ENCODE measurements around the gene ALPL.

Gene ALPL

DNA sequence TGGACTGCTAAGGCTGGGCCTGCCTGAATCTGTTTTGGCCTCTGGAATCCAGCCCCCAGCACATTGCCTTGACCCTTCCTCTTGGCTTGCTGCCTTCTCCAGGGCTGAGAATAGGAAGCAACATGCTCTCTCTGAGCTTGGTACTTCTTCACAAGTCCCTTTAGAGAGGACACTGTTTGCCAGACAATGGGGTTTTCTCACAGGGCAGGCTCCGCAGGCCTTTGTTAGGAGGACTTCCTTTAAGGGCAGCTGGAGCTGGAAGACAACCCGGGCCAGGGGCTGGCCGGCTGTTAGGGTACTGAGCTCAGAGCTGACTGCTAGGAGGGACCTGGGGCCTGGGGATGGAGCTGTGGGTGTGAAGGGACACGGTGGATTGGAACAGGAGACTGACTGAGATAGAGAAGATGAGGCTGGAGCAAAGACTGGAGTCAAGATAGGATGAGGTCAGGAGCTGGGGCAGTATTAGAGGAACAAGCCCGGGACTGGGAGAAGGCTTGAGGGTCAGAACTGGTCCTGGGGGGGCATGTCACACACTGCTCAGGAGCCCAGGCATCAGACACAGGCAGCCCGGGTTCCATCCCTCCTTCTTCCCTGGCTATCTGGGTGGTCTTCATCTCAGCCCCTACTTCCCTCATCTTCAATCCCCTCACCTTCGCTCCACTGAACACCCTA lies 5.4 kb upstream of the ALPL start:
- DNase-seq (ENCODE audit: insufficient read length, low spot score) (no peak), FAIRE-seq (no peak)
- TF ChIP-seq TAF1 (IDR thresholded peaks at IDR 0.05; ENCODE audit: low read depth, low read length) (no peak), PAX5 (IDR thresholded peaks at IDR 0.05; ENCODE audit: insufficient read depth, low read length, severe bottlenecking) (no peak), SPI1 (IDR thresholded peaks at IDR 0.05; ENCODE audit: low read depth, low read length) (no peak), POLR2AphosphoS5 (IDR thresholded peaks at IDR 0.05; ENCODE audit: low read depth, low read length) (no peak), POLR2A (IDR thresholded peaks at IDR 0.05; ENCODE audit: low read depth, low read length) (no peak), POU2F2 (IDR thresholded peaks at IDR 0.05; ENCODE audit: low read depth, low read length) (no peak)

DNA sequence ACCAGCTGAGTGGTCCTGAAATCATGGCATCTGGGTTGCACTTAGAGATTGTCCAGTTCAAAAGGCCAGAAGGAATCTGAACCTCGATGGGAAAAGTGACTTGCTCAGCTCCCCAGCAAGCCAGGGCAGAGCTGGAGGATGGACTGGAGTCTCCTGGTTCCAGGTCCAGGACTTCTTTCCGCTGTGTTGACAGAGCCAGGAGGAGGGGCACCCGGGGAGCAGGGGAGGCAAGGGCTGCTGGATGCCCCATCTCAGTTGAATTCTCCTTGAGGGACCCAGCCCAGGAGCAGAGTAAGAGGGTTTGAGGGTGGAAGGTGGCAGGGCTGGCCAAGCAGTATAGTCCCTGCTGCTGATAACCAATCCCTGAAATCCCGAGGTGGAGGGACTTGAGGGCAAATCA lies 2.4 kb upstream of the ALPL start:
- no peak for FAIRE-seq
- no peak for DNase-seq (ENCODE audit: insufficient read length, low spot score)
- TF ChIP-seq SPI1 (IDR thresholded peaks at IDR 0.05; ENCODE audit: low read depth, low read length) (no peak), POU2F2 (IDR thresholded peaks at IDR 0.05; ENCODE audit: low read depth, low read length) (no peak), POLR2AphosphoS5 (IDR thresholded peaks at IDR 0.05; ENCODE audit: low read depth, low read length) (no peak), TAF1 (IDR thresholded peaks at IDR 0.05; ENCODE audit: low read depth, low read length) (no peak)

DNA sequence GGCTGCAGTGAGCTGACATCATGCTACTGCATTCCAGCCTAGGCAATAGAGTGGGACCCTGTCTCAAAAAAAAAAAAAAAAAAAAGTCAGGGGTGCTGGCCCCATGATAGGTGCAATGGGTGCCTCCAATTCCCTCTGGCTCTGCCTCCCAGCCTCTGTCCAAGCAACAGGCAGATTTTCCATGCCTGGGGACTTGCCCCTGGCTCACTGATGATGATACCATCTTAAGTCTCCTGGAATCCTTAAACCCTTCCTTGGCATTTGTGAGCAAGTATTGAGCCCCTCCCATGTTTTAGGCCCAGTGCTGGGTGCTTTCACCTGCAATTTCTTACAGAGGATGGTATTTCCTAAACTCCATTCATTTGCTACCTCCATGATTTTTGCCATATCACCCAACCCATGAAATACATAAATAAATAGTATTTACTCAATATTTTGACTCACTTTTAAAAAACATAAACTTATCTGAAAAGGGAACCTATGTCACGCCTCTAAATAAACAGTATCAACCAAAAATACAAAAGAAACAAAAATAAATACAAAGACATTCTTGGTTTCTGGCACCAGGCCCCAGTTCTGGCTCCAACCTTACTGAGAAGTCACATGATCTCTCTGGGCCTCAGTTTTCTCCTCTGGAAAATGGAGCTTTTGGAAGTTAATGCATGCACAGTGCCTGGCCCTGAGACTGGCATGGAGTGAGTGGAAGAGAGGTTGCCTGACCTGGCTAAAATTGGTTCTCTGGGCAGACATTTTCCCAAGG lies 1.5 kb upstream of the ALPL start:
- DNase-seq (ENCODE audit: insufficient read length, low spot score), result no peak
- no peak for FAIRE-seq
- no peak for TF ChIP-seq POLR2AphosphoS5 (IDR thresholded peaks at IDR 0.05; ENCODE audit: low read depth, low read length)
- no peak for TF ChIP-seq POU2F2 (IDR thresholded peaks at IDR 0.05; ENCODE audit: low read depth, low read length)
- no peak for TF ChIP-seq PAX5 (IDR thresholded peaks at IDR 0.05; ENCODE audit: insufficient read depth, low read length, severe bottlenecking)
- TF ChIP-seq POLR2A (IDR thresholded peaks at IDR 0.05; ENCODE audit: low read depth, low read length), result no peak
- no peak for TF ChIP-seq SPI1 (IDR thresholded peaks at IDR 0.05; ENCODE audit: low read depth, low read length)
- TF ChIP-seq TAF1 (IDR thresholded peaks at IDR 0.05; ENCODE audit: low read depth, low read length), result no peak

DNA sequence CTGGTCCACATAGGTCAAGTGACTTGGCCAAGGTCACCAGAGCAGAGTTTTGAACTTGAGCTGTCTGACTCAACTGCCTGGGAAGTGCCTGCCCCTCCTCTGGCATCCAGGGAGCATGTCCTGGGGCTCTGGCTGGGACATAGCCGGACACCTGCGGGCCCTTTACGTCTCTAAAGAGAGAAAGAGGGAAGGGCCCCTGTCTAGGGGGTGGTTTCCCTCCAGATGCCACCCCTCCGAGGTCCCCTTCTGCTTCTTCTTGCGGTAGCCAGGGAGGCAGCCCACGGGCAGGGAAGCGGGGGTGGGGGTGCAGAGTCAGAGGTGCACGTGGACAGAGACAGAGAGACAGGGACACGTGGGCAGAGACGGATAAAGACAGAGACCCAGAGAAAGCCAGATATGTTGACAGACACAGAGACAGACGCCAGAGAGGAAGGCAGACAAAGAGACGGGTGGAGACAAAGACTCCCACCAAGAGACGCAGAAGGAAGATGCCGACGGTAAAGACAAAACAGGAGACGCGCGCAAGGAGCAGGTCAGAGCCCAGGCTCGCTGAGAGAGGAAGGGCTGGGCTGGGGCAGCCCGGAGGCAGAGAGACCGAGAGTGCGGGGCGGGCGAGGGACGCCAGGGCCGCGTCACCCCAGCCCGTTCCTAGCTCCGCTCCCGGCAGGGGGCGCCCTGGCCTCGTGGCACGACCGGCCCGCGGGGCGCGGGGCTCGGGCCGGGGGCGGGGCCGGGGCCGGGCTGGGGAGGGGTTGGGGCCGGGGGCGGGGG lies 458 bp upstream of the ALPL start:
- TF ChIP-seq SPI1 (IDR thresholded peaks at IDR 0.05; ENCODE audit: low read depth, low read length) (no peak), TAF1 (IDR thresholded peaks at IDR 0.05; ENCODE audit: low read depth, low read length) (no peak), POLR2AphosphoS5 (IDR thresholded peaks at IDR 0.05; ENCODE audit: low read depth, low read length) (no peak), PAX5 (IDR thresholded peaks at IDR 0.05; ENCODE audit: insufficient read depth, low read length, severe bottlenecking) (no peak), POLR2A (IDR thresholded peaks at IDR 0.05; ENCODE audit: low read depth, low read length) (no peak)
- peak; percentile 64 for FAIRE-seq
- DNase-seq (ENCODE audit: insufficient read length, low spot score), result peak; percentile 83

DNA sequence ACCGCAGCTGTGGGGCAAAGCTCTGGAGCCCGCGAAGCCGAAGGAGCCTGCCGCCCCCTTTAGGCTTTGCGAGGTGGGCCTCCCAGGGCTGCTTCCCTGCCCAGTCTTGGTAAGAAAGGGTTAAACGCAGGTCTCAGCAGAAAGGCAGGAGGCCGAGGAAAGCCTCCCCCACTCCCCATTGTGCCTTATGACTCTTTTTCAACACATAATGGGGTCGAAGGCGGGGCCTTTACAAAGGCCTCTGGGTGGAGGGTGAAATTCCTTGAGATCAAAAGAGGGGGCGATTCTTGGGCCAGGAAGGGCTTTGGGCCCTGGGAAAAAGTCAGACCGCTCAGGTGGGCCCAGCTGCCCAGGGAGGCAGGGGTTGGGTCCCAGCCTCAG lies 880 bp downstream of the ALPL start:
- FAIRE-seq (no peak), DNase-seq (ENCODE audit: insufficient read length, low spot score) (no peak)
- no peak for TF ChIP-seq POU2F2 (IDR thresholded peaks at IDR 0.05; ENCODE audit: low read depth, low read length)
- no peak for TF ChIP-seq PAX5 (IDR thresholded peaks at IDR 0.05; ENCODE audit: insufficient read depth, low read length, severe bottlenecking)
- TF ChIP-seq SPI1 (IDR thresholded peaks at IDR 0.05; ENCODE audit: low read depth, low read length), result no peak
- no peak for TF ChIP-seq POLR2A (IDR thresholded peaks at IDR 0.05; ENCODE audit: low read depth, low read length)
- no peak for TF ChIP-seq POLR2AphosphoS5 (IDR thresholded peaks at IDR 0.05; ENCODE audit: low read depth, low read length)
- no peak for TF ChIP-seq TAF1 (IDR thresholded peaks at IDR 0.05; ENCODE audit: low read depth, low read length)

DNA sequence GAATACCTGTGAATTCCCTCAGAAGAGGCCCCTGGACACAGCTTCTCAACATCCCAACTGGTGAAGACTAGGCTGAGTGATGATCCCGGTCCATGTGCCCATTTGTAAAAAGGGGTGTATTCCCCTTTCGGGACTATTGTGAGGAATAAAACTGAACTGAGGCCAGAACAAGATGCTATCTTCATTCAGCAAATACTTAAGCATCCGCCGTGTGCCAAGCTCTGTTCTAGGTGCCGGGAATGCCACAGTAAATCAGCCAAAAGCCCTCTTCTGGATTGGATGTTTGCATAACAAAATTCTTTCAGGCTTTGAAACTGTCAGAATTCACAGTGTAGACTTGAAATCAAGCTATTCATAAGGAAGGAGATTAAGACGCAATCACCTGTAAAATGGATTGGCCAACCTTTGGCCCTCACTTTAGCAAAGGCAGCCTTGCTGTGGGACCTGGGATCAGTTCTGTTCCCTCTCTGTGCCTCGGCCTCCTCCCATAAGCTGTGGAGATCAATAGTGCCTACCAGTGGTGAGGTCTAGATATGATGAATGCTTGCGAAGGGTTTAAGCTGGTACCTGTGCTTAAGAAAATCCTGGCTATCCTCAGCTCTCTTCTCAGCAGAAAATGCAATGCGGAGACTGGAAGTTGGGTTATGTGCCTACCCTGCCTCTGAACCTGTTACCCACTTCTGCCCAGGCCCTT lies 1.8 kb downstream of the ALPL start:
- FAIRE-seq (no peak), DNase-seq (ENCODE audit: insufficient read length, low spot score) (no peak)

DNA sequence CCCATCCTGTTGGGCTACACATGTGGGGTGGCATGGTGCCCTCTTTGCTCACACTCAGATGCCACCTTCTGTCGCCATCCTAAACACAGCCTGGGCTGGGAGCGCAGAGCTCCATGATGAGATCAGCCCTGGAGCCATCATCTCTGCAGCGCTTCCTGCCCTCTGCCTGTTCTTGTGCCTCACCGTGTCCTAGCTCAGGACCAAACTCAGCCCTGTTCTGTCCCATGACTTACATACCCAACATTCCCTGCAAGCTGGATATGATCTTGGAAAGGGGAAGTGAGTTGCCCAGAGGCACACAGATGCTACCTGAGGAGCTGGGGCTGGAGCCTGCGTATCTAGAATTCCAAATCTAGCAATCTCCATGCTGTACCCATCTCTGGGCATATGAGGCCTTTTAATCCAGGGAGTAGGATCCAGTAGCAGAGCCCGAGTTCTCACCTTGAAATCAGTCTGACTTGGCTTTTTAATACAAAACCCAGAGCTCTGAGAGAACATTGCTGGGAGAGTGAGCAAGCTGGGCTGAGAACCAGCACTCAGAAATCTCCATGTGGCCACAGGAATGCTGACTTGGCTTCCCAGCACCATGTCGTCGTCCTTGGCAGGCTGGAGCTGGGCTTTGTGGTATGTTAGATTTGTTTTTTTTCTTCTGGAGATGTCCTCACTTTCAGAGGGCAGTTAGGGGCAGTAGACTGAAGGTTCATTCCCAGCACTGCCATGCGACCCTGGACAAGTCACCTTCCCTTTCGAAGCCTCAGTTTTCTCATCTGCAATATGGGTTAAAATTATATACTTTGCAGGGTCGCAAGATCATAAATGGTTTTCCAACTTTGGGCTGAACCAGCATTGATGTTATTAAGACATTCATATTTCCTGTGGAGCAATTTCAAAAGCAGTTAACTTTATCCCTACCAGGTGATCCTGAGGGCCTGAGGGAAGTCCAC lies 2.6 kb downstream of the ALPL start:
- TF ChIP-seq POLR2A (IDR thresholded peaks at IDR 0.05; ENCODE audit: low read depth, low read length) (no peak), TAF1 (IDR thresholded peaks at IDR 0.05; ENCODE audit: low read depth, low read length) (no peak), PAX5 (IDR thresholded peaks at IDR 0.05; ENCODE audit: insufficient read depth, low read length, severe bottlenecking) (no peak), SPI1 (IDR thresholded peaks at IDR 0.05; ENCODE audit: low read depth, low read length) (no peak), POU2F2 (IDR thresholded peaks at IDR 0.05; ENCODE audit: low read depth, low read length) (no peak), POLR2AphosphoS5 (IDR thresholded peaks at IDR 0.05; ENCODE audit: low read depth, low read length) (no peak)
- no peak for FAIRE-seq
- DNase-seq (ENCODE audit: insufficient read length, low spot score), result no peak

More for the DNA sequence above, 1.8 kb downstream of the ALPL start:
- TF ChIP-seq PAX5 (IDR thresholded peaks at IDR 0.05; ENCODE audit: insufficient read depth, low read length, severe bottlenecking) (no peak), SPI1 (IDR thresholded peaks at IDR 0.05; ENCODE audit: low read depth, low read length) (no peak), POLR2A (IDR thresholded peaks at IDR 0.05; ENCODE audit: low read depth, low read length) (no peak), POU2F2 (IDR thresholded peaks at IDR 0.05; ENCODE audit: low read depth, low read length) (no peak), TAF1 (IDR thresholded peaks at IDR 0.05; ENCODE audit: low read depth, low read length) (no peak), POLR2AphosphoS5 (IDR thresholded peaks at IDR 0.05; ENCODE audit: low read depth, low read length) (no peak)

DNA sequence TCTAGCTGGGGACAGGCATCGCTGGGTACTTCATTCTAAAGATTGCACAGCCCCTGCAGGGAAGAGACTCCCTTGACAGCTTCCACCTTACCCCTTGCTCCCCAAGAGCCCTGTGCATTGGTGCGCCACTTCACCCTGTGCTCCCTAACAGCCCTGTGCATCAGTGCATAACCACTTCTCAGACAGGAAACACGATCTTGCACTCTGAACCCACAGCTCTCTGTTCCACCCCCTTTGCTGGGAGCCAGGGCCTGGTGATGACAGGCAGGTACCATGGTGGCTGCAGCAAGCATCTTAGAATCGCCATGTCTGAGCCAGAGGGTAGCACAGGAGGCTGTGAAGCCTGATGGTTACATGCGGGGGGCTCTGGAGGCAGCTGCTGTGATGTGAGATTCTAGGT lies 5.0 kb downstream of the ALPL start:
- peak; percentile 95 for FAIRE-seq
- DNase-seq (ENCODE audit: insufficient read length, low spot score), result peak; percentile 63
- TF ChIP-seq POLR2A (IDR thresholded peaks at IDR 0.05; ENCODE audit: low read depth, low read length) (no peak), POU2F2 (IDR thresholded peaks at IDR 0.05; ENCODE audit: low read depth, low read length) (no peak), POLR2AphosphoS5 (IDR thresholded peaks at IDR 0.05; ENCODE audit: low read depth, low read length) (no peak), TAF1 (IDR thresholded peaks at IDR 0.05; ENCODE audit: low read depth, low read length) (no peak), PAX5 (IDR thresholded peaks at IDR 0.05; ENCODE audit: insufficient read depth, low read length, severe bottlenecking) (peak; percentile 83), SPI1 (IDR thresholded peaks at IDR 0.05; ENCODE audit: low read depth, low read length) (no peak)
